ENCODE data around the gene NEK1.
"Not testable (repeated sequence)": the region's sequence is repeated elsewhere in the genome, so short reads cannot be mapped to it uniquely, and the experiment has no call there.

The NEK1 gene

DNA sequence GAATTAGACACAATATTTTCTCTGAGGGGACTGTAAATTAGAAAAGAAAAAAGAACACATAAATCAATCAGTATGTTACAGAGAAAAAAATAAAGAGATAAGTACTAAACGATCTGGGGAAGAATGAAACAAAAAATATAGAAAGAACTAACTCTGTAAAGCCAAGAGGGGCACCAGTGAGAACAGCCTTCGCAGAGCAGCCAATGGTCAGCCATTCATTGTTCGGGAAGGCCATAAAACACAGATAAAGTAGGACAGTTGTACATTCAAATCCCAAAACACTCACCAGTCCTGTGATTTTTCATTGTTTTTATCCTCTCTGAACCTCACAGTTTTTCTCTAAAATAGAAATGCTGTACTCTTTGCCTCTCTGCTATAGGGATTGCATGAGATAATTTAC is 127.9 kb downstream of the NEK1 start:
- DNase-seq (ENCODE audit: insufficient read length) (no peak), FAIRE-seq (no peak)
- no peak for TF ChIP-seq POLR2A (IDR thresholded peaks at IDR 0.05; ENCODE audit: low read depth, low read length)
- TF ChIP-seq TAF1 (IDR thresholded peaks at IDR 0.05; ENCODE audit: borderline replicate concordance, low read depth, low read length), result no peak

DNA sequence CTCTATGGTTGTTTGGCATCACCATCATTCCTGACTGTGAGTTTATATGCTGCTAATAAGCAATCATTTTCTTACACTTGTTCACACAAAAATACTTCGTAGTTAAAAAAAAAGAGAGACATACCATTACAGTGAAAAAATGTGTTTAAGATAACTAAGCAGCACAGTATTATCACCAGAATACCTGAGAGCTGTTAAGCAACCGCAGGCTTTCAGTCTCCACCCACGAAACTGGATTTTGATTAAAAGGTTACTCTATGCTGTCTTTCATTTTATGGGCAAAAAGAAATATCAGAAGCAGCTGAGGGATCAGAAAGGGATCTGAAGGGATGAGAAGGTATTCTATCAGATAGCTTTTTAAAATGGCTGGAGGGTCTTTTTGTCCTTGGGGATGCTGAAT is 148.3 kb downstream of the NEK1 start:
- TF ChIP-seq POLR2AphosphoS5 (IDR thresholded peaks at IDR 0.05; ENCODE audit: low read depth, low read length), result no peak
- no peak for TF ChIP-seq POLR2A (IDR thresholded peaks at IDR 0.05; ENCODE audit: low read depth, low read length)
- TF ChIP-seq TAF1 (IDR thresholded peaks at IDR 0.05; ENCODE audit: borderline replicate concordance, low read depth, low read length), result no peak
- no peak for FAIRE-seq

DNA sequence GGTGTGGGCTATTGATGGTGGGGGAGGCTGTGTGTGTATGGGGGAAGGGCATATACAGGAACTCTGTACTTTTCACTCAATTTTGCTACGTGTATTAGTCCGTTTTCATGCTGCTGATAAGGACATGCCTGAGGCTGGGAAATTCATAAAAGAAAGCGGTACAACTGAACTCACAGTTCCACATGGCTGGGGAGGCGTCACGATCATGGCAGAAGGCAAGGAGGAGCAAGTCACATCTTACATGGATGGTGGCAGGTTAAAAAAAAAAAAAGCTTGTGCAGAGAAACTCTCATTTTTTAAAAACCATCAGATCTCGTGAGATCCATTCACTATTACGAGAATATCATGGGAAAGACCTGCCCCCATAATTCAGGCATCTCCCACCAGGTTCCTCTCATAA is 152.3 kb downstream of the NEK1 start:
- no peak for FAIRE-seq
- no peak for TF ChIP-seq POLR2A (IDR thresholded peaks at IDR 0.05; ENCODE audit: low read depth, low read length)
- no peak for TF ChIP-seq TAF1 (IDR thresholded peaks at IDR 0.05; ENCODE audit: borderline replicate concordance, low read depth, low read length)
- no peak for TF ChIP-seq POLR2AphosphoS5 (IDR thresholded peaks at IDR 0.05; ENCODE audit: low read depth, low read length)
- no peak for DNase-seq (ENCODE audit: insufficient read length)

More for the DNA sequence above, 148.3 kb downstream of the NEK1 start:
- no peak for DNase-seq (ENCODE audit: insufficient read length)

DNA sequence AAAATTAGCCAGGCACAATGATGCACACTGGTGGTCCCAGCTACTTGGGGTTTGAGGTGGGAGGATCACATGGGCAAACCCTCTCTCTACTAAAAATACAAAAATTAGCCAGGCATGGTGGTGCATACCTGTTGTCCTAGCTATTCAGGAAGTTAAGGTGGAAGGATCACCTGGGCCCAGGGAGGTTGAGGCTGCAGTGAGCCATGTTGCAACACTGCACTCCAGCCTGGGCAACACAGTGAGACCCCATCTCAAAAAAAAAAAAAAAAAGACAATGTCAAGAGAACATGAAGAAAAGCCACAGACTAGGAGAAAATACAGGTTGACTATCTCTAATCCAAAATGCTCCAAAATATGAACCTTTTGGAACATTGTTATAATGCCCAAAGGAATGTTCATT is 153.8 kb downstream of the NEK1 start:
- no peak for TF ChIP-seq TAF1 (IDR thresholded peaks at IDR 0.05; ENCODE audit: borderline replicate concordance, low read depth, low read length)
- no peak for TF ChIP-seq POLR2A (IDR thresholded peaks at IDR 0.05; ENCODE audit: low read depth, low read length)
- TF ChIP-seq POLR2AphosphoS5 (IDR thresholded peaks at IDR 0.05; ENCODE audit: low read depth, low read length), result no peak
- FAIRE-seq, result no peak
- no peak for DNase-seq (ENCODE audit: insufficient read length)

DNA sequence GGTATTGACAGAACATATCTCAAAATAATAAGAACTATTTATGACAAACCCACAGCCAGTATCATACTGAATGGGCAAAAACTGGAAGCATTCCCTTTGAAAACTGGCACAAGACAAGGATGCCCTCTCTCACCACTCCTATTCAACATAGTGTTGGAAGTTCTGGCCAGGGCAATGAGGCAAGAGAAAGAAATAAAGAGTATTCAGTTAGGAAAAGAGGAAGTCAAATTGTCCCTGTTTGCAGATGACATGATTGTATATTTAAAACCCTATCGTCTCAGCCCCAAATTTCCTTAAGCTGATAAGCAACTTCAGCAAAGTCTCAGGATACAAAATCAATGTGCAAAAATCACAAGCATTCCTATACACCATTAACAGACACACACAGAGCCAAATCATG is 159.7 kb downstream of the NEK1 start:
- not testable (repeated sequence) for DNase-seq (ENCODE audit: insufficient read length)

DNA sequence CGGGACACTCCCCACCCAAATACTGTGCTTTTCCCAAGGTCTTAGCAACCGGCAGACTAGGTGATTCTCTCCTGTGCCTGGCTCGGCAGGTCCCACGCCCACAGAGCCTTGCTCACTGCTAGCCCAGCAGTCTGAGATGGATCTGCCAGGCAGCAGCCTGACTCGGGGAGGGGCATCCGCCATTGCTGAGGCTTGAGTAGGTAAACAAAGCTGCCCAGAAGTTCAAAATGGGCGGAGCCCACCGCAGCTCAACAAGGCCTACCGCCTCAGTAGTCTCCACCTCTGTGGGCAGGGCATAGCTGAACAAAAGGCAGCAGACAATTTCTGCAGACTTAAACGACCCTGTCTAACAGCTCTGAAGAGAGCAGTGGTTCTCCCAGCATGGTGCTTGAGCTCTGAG is 163.4 kb downstream of the NEK1 start:
- not testable (repeated sequence) for FAIRE-seq; DNase-seq (ENCODE audit: insufficient read length)

More for the DNA sequence above, 159.7 kb downstream of the NEK1 start:
- not testable (repeated sequence) for FAIRE-seq

DNA sequence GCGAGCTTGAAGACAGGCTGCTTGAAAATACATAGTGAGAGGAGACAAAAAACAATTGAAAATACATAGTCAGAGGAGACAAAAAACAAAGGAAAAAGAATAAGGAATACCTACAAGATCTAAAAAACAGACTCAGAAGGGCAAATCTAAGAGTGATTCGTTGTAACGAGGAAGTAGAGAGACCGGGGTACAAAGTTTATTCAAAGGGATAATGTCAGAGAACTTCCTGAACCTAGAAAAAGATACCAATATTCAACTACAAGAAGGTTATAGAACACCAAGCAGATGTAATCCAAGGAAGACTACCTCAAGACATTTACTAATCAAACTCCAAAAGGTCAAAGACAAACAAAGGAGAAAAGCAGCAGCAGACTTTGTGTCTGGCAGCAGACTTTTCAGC is 165.6 kb downstream of the NEK1 start:
- FAIRE-seq, result no peak

DNA sequence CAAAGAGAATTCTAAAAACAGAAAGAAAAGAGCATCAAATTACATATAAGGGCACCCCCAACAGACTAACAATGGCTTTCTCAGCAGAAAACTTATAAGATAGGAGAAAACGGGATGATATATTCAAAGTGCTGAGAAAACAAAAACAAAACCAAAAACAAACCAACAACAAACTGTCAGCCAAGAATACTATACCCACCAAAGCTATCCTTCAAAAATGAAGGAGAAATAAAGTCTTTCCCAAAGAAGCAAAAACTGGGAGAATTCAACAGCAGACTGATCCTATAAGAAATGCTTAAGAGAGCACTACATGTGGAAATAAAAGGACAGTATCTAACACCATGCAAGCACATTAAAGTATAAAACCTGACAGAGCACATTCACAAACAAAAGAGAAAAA is 168.6 kb downstream of the NEK1 start:
- DNase-seq (ENCODE audit: insufficient read length), result no peak
- TF ChIP-seq POLR2A (IDR thresholded peaks at IDR 0.05; ENCODE audit: low read depth, low read length) (no peak), TAF1 (IDR thresholded peaks at IDR 0.05; ENCODE audit: borderline replicate concordance, low read depth, low read length) (no peak), POLR2AphosphoS5 (IDR thresholded peaks at IDR 0.05; ENCODE audit: low read depth, low read length) (no peak)
- FAIRE-seq, result peak; percentile 77

More for the DNA sequence above, 165.6 kb downstream of the NEK1 start:
- DNase-seq (ENCODE audit: insufficient read length), result no peak
- TF ChIP-seq POLR2AphosphoS5 (IDR thresholded peaks at IDR 0.05; ENCODE audit: low read depth, low read length), result no peak
- TF ChIP-seq TAF1 (IDR thresholded peaks at IDR 0.05; ENCODE audit: borderline replicate concordance, low read depth, low read length), result no peak
- no peak for TF ChIP-seq POLR2A (IDR thresholded peaks at IDR 0.05; ENCODE audit: low read depth, low read length)

DNA sequence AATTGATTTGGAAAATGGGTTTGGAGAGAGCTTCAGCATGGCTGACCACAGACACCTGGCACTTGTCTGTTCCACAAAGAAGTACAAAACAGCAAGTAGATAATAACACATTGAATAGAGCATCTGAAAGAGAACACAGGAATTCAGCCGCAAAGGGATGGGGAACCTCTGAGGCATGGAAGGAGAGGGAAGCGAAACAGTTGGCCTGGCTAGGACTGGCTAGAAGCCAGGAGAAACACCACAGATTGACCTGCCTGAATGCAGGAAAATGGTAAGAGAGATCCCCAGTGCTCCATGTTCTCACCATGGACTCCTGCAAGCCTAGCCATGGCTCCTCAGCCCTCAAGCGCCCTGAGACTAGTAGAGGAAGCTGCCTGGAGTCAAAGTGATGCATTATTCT is 171.9 kb downstream of the NEK1 start:
- DNase-seq (ENCODE audit: insufficient read length) (no peak), FAIRE-seq (peak; percentile 51)
- no peak for TF ChIP-seq POLR2AphosphoS5 (IDR thresholded peaks at IDR 0.05; ENCODE audit: low read depth, low read length)
- TF ChIP-seq TAF1 (IDR thresholded peaks at IDR 0.05; ENCODE audit: borderline replicate concordance, low read depth, low read length), result no peak
- no peak for TF ChIP-seq POLR2A (IDR thresholded peaks at IDR 0.05; ENCODE audit: low read depth, low read length)

DNA sequence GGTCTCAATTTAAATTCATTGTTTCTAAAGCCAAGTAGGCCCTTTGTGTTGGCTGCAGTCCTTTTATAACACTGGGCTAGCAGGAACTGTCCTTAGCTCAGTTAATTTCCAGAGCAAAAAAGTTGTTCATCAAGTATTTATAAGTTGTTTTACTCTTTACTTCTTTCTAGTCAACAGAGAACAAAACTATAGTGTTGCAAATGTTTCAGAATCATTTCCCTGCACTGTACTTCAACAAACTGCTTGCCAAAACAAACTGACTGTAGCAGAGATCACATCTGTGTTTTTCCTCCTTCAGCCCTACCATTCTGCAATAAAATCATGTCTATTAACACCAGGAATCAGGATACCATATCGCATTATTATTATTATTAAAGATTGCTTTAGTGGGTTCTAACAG is 173.1 kb downstream of the NEK1 start:
- no peak for DNase-seq (ENCODE audit: insufficient read length)
- FAIRE-seq, result peak; percentile 51
- TF ChIP-seq POLR2AphosphoS5 (IDR thresholded peaks at IDR 0.05; ENCODE audit: low read depth, low read length) (no peak), POLR2A (IDR thresholded peaks at IDR 0.05; ENCODE audit: low read depth, low read length) (no peak), TAF1 (IDR thresholded peaks at IDR 0.05; ENCODE audit: borderline replicate concordance, low read depth, low read length) (no peak)

DNA sequence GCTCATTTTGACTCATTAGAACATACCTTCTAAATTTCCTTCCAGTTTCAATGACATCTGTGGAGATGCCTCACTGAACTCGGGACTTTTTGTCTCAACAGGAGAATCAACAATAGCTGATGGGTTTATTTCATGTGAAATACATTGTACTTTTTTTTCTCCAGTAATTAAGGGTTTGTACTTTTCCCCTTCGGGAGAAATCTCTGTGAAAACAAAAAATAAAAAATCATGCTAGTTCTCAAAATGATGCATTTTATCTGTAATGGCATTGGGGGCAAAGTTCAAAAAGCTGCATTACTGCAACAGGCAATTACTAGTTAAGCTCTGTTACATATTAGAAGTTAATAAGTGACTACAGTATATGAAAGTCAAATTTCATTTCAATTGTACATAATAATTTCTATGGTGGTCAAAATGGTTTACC is 174.3 kb downstream of the NEK1 start:
- no peak for TF ChIP-seq TAF1 (IDR thresholded peaks at IDR 0.05; ENCODE audit: borderline replicate concordance, low read depth, low read length)
- no peak for DNase-seq (ENCODE audit: insufficient read length)
- FAIRE-seq, result no peak

DNA sequence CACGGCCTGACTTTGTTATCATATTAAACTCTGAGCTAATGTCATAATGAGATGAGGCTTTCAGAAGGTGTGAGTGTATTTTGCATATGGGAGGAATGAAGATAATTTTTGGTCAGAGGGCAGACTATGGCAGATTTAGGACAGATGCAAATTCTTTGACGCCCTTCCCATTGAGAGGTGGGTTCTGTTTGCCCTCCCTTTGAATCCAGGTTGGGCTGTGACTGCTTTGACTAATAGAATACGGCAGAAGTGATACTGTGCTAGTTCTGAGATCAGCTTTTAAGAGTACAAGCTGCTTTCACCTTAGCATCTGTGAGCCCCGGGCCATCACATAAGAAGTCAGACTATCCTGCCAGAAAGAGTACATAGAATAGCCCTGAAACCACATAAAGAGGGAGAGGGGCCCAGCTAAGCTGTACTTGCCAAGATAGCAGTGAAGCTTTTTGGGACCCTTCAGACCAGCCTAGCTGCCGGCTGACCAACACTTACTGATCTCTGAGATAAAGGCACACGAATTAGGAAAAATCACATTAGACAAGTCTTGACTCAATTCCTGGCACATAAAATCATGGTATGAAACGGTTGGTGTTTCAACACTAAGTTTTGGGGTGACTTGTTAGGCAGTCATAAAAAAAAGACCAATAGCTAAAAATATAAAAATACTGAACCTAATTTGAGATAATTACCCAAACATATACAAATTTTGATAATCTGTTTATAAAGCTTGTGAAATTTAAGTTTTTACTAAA is 174.9 kb downstream of the NEK1 start:
- peak; percentile 29; the same call in 1 of the 2 replicates for TF ChIP-seq POLR2AphosphoS5 (IDR thresholded peaks at IDR 0.05; ENCODE audit: low read depth, low read length)
- TF ChIP-seq POLR2A (IDR thresholded peaks at IDR 0.05; ENCODE audit: low read depth, low read length), result peak; percentile 55; the same call in 1 of the 2 replicates
- TF ChIP-seq TAF1 (IDR thresholded peaks at IDR 0.05; ENCODE audit: borderline replicate concordance, low read depth, low read length), result no peak
- FAIRE-seq (peak; percentile 95), DNase-seq (ENCODE audit: insufficient read length) (peak; percentile 27)

DNA sequence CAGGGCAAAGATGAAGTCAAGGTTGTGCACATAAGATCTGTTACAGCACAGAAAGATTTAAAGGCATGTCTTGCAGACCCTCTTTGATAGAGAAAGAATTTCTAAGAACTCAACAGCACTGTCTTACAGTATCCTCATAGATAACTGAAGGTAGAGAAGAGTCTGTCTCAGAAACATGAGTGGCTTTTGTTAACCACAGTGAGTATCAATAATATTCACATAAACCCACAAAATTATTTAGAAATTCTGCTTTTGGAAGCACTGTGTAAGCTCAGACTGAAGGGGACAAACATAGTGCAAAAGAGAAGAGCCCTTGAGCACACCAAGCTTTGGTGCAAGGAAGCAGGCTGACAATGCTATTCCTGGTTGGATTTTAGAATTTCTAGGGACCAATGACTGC is 175.6 kb downstream of the NEK1 start:
- DNase-seq (ENCODE audit: insufficient read length) (no peak), FAIRE-seq (peak; percentile 46)
- TF ChIP-seq POLR2A (IDR thresholded peaks at IDR 0.05; ENCODE audit: low read depth, low read length), result no peak
- no peak for TF ChIP-seq TAF1 (IDR thresholded peaks at IDR 0.05; ENCODE audit: borderline replicate concordance, low read depth, low read length)
- no peak for TF ChIP-seq POLR2AphosphoS5 (IDR thresholded peaks at IDR 0.05; ENCODE audit: low read depth, low read length)
